GM18909 (cell line): ENCODE measurements around the gene HABP4.

Source experiments
- ATAC-seq: cut with Tn5 transposase; IDR thresholded peaks from one replicate; pipeline ENCODE4 v1.9.1; 2021; ENCODE audit warnings: mild to moderate bottlenecking; ENCODE audit not compliant: unreplicated experiment, poor library complexity

Gene HABP4

DNA sequence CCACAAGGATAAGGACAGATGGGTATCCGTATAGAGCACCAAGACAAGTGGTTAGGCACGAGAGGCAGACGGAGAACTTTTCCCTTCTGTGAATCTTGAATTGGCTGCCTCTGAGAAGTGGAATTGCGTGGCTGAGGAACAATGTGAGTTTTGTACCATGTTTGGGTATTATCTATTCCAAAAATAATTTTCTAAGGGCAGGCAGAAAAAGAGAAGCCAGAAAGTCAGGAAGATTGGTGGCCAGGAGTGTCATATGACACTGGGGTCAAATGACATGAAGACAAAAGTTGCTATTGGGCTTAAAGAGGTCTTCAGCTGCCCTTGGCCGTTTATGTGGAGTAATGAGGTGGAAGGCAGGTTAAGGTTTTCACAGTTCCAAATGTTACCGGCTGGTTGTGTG lies 14.5 kb downstream of the HABP4 start:
- ATAC-seq: no peak

DNA sequence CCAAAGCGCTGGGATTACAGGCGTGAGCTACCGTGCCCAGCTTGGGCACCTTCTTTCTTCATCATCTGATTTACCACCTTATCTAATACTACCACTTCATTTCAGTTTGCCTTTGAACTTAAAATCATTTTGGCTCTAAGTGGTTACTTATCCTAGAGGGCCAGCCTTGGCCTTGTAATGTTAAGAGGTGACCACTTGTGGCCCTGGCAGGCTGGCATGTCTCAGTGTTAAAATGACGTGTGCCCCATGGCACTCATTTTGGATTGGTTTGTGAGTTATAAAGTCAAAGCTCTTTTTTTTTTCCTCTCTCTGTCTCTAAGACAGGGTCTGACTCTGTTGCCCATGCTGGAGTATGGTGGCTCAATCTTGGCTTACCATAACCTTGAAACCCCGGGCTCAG lies 17.8 kb downstream of the HABP4 start:
- ATAC-seq: no peak

DNA sequence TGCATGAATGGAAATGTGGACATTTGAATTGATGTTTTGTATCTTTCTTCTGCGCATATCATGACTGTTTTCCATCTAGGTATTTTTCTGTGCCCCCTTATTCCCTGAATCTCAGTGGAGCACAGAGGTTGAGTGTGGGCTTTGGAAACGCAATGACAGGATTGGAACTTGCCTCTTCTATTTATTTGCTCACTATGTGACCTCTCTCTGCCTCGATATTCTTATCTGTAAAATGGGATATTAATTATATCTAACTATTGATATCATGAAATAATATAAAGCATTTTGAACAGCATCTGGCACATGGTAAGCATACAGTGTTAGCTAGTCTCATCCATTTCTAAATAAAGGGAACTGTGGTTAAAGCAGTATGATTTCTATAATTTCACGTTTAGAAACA lies 26.0 kb downstream of the HABP4 start:
- ATAC-seq: no peak

DNA sequence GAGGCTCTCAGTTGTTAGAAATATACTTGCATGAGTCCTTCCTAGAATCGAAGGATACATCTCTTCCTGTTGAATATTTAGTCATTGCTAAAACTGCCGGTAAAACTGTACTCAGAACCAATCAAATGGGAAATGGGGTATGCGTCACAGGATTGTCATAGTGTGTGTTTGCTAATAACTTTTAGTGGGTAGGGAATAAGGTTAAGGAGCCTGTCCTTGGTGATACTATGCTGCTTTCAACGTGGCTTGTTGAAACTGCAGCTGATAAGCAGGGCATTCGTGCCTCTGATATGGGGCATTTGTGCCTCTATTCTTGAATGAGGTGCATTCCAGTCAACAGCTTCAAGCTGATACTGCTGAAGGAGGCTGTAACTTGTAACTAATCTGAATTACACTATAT lies 26.6 kb downstream of the HABP4 start:
- no peak for ATAC-seq

DNA sequence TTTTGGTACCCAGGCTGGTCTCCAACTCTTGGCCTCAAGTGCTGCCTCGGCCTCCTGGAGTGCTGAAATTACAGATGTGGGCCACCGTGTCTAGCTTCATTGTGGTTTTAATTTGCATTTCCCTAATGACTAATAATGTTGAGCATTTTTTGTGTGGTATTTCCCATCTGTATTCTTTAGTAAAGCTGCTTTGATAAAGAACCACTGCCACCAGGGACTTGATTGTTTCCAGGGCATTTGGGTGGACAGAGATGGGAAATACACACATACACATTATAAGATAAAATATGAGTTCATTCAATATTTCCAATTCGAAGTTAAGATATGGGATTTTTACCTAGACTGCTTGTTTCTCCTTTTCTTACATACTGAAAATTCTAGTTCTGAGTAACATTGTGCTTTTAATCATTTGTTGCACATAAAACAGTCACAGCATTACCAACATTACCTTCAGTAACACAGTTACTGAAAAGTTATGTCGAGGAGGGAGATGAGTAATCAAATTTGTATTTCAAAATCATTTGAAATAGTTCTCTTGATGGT lies 28.9 kb downstream of the HABP4 start:
- ATAC-seq: peak; percentile 80

DNA sequence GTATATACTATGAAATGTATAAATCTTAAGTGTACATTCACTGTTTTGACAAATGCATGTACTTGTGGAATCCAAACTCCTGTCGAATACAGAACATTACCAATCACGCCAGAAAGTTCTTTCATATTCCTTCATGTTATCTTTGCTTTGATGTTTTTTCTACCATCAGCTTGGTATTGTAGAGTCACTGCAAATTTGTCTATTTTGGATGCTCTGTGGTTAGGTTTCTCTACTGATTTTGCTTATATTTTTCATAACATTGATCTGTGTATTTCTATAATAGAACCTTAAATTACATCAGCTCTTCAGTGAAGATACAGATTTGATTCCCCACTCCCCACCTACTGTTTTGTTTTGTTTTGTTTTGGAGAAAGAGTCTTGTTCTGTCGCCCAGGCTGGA lies 30.8 kb downstream of the HABP4 start:
- ATAC-seq: no peak

DNA sequence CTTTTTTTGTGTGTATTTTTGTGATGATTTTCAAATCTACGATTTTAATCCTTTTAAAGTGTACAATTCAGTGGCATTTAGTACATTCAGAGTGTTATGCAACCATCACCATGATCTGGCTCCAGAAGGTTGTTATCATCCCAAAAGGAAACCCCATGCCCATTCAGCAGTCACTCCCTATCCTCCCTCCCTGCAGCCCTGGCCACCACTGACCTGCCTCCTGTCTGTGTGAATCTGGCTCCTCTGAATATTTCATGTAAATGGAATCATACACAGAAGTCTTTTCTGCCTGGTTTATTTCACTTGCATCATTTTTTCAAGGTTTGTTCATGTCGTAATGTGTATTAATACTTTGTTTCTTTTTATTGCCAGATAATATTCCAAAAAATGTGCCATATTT lies 32.5 kb downstream of the HABP4 start:
- ATAC-seq: no peak

DNA sequence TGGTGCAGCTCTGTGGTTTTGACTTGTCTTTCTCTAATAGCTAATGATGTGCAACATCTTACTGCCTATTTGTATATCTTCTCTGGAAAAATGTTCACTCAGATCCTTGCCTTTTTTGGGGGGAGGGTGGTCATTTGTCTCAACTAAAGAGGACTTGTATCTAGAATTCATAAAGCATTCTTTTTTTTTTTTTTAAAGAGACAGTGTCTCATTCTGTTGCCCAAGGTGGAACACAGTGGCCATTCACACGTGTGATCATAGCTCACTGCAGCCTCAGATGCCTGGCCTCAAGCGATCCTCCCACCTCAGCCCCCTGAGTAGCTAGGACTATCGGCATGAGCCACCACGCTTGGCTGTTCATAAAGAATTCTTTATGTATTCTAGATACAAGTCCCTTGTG lies 33.2 kb downstream of the HABP4 start:
- ATAC-seq: no peak

DNA sequence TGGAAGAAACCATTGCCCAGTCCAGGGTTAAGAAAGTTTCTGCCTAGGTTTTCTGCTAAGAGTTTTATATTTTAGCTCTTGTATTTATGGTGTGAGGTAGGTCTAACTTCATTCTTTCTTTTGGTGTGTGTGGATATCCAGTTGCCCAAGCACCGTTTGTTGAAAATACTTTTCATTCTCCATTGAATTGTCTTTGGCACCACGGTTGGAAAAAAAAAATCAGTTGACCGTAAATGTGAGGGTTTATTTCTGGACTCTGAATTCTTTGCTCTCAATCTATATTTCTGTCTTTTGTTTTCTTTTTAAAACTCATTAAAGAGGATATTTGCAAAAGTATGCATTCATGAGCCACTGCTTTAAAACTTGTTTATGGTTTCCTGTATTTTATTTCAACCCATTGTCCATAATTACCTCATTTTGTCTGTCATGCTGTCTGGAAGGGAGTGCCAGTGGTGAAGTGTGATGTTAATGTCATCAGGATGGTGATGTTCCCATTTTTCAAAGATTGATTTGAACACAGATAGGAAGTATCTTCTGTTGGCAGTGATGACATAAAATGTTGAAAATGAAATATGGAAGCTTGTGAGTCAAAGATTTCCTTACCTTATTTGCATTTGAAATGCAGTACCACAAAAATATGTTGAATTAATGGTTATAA lies 33.9 kb downstream of the HABP4 start:
- no peak for ATAC-seq

DNA sequence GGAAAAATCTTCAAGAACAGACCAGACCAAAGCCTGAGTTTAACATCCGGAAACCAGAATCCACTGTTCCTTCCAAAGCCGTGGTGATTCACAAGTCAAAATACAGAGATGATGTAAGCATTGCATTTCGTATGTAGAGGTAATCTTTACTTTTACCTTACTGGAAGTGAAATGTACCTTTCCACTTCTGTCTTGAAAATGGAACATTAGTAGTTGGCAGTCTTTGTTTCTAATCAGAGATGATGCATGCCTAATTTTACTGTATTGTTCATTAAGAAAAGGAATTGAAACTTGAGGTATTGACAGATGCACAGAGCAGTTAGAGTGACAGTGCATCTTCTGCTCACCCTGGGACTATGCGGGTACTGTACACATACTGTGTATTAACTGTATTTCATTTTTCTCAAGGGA lies 34.6 kb downstream of the HABP4 start:
- peak; percentile 93 for ATAC-seq

DNA sequence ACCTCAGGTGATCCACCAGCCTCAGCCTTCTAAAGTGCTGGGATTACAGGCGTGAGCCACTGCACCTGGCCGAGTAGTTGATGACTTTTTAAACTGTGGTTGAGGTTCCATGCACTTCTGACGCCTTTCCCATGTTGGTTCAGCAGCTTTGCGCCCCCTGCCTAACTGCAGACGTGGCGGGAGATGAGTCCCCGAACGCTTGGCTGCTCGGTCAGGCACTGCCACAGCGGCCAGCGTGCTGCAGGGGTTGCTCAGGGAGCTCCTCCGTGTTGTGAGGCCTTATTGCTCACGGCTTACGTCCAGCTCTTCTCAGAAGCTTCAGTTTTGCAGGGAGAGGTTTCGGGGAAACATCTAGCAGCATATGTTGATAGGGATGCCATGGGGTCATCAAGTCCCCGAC lies 35.3 kb downstream of the HABP4 start:
- ATAC-seq: no peak

DNA sequence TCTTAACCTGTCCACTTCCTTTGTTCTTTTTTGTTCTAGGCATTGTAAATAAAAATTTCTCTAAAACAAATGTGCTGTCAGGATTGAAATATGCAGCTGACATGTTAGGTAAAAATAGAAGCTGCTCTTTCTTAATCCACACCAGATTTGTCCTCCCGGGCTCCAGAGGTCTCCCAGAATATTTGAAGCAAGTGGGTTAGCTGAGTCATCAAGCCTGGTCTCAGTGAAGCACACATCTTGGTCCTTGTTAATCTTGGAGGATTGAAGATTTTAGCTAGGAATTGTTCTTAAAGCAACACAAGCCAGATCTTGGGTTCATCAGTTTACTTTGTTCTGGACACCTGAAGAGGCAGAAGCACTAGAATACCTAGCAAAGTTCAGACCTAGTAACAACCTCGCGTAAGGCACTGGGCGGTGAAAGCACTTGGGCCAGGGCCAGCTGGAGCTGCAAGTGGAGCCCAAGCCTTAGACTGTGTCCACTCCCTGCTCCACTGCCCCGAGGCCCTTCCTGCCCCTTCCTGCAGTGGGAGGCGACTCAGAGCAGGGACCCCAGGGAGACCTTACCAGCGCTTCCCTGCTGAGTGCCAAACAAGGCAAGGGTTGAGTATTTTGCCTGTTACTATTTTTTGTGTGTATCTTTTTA lies 36.5 kb downstream of the HABP4 start:
- ATAC-seq: no peak

DNA sequence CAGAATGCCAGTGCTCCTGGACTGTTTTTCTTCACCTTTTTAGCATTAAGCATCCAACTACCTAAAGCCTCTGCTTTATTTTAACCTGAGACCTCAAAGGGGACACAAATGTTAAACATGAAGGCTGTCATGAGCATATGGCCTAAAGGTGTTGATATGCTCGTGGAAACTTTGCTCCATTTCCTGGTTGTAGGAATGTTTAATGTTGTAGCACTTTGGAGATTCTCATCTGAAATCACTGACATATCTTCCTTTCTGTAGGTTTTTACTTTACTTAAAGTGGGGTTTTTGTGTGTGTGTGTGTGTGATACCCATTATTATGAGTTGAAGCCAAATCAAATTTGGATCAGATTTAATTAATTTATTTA lies 37.0 kb downstream of the HABP4 start:
- no peak for ATAC-seq

DNA sequence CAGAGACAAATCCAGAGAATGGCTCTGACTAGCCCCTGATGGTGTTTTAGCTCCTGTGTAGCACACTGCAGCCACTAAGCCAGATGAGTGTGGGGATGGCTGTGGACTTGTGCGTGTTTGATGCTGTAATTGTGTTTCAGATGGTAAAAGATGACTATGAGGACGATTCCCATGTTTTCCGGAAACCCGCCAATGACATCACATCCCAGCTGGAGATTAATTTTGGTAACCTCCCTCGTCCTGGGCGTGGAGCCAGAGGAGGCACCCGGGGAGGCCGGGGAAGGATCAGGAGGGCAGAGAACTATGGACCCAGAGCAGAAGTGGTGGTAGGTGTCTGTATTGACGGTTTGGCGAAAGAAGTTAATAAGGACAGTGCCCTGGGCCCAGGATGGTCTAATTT lies 38.0 kb downstream of the HABP4 start:
- no peak for ATAC-seq

DNA sequence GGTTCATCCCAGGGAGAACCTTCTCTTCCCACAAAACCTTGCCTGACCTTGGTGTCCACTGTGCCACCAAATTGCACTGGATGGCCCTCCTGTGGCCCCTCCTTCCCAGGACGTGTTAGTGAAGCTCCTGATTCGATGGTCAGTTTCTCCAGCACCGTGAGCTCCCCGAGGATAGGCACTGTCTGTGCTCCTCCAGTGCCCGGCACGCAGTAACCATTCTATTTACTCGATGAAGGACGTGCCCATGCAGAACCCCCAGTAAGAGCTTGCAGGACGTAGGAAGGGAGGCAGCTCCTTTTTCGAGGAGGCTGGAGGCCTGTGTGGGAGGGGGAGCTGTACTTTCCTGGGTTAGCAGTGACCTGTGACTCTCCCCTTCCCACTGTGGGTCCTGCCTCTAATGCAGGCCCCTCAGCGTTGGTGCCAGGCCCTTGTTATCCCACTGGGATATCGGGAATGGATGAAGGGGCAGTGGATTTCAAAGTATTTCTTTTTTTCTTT lies 39.6 kb downstream of the HABP4 start:
- ATAC-seq: no peak

DNA sequence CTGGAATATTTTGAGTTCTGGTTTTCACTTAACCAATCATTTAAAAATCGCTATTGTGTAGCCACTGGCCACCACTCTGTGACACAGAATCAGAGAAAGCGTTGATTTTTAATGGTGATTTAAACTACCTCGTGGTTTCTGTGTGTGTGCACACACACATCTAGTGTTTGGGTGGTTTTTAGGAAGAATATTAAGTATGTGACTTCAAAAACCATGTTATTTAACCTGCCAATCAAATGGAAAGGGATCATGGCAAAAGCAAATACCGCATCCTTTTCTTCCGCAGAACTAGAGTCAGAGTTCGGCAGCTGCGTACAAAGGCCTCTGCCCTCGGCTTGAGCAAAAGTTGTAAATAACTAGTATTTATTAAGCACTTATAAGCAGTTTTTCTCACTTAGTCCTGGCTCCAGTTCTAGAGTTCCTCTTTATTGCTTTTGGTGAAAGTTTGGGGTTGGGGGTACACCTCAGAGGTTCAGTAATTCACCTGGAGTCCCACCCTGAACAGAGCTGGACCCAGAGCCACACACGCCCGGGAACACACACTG lies 40.6 kb downstream of the HABP4 start:
- ATAC-seq: no peak

DNA sequence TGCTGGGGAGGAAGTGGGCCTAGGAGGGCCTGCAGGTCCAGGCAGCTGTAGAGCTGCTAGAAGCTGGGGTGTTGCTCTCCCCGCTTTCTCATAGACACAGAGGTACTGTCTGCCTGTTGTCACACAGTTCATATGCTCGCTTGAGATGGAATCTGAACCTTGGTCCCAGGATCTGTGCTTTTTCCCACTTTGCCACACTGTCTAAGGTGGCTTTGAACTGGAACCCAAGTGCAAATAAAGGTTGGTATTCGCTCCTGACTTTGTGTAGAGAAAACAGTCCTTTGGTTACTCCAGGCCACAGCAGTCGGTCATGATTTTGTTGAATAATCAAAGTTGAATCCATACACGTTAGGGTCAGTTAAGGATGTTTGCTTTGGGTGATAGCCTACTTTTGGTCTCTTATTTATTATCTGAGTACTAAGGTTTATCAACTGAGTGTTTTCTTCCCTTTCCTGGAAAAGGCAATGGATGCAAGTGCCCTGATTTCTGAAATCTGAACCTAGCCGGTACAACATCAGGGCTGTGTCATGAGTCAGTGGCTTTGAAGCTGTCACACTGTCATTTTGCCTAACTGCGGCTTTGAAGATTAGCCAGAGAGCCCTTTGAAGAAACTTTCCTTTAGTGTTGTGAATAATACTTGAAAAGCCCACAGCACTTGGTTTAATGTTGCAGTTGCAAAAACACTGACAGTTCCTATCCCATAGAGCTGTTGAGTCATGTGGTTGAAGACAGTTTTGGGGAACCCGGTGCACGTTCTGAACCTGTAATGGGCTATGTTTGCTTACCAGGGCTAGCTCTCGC lies 41.3 kb downstream of the HABP4 start:
- no peak for ATAC-seq

DNA sequence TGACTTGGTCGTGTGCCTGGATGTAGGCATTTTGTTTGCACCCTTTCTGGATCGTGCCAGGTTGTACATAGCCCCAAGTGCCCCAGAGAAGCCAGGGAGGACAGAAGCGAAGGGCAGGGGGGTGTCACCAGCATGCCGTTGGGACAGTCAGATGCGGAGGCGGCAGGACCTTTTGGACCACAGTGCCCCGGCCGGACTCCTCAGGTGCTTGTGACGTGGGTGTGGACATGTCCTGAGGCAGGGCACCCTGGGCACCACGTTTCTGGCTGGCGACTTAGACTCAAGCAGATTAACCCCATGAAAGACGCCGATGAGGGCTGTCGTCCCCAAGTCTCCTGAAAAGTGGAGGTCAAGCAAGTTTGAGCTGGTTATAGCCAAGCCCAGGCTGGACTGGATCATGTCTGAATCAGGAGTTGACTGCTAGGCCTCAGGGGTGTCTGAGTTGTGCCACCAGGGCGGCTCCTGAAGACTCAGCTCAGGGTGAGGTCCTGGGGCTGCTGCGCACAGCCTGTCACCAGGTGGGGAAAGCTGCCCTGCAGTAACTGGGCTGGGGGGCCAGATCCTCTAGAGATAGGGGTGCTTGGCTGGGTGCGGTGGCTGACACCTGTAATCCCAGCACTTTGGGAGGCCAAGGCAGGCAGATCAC lies 42.0 kb downstream of the HABP4 start:
- ATAC-seq: no peak

DNA sequence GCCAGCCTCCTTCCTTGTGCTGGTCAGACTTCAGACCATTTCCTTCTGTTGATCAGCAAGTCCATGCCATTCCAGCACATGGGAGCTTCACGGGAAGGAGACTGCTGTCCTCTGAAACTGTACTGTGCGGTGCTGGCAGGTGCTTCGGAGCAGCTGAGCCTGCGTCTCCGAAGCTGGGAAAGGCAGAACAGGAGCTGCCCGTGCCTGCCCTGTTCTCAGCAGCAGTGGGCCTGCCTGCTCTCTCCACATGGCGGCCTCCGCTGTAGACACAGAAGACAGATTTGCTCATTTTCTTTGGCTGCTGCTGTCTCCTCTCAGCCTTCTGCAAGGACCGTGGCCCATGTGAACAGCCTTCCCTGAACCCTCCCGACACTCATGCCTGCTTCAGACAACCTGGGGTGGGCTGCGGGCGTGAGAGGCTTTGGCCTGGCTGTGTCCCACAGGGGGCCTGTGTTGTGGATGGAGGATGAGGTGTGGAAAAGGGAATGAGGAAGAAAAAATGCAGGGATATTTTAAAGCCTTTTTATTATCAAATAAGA lies 43.1 kb downstream of the HABP4 start:
- ATAC-seq: no peak

DNA sequence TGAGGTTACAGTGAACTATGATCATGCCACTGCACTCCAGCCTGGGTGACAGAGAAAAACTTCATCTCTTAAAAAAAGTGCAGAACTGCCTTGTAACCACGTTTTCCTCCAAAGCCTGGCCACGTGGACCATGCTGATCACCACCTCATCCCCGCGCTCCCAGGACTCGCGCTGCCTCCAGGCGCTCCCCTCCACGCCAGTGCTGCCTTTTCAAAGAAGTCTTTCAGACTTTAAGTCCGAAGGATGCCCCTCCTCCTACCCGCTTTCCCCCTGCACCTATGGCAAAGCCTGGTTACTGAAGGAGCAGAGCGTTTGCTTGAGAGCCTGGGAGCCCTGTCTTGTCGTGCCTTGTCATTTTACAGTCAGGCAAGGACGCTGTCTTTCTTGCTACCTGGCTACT lies 43.8 kb downstream of the HABP4 start:
- no peak for ATAC-seq
